ENCODE data around the gene IRAK1.

Gene IRAK1

DNA sequence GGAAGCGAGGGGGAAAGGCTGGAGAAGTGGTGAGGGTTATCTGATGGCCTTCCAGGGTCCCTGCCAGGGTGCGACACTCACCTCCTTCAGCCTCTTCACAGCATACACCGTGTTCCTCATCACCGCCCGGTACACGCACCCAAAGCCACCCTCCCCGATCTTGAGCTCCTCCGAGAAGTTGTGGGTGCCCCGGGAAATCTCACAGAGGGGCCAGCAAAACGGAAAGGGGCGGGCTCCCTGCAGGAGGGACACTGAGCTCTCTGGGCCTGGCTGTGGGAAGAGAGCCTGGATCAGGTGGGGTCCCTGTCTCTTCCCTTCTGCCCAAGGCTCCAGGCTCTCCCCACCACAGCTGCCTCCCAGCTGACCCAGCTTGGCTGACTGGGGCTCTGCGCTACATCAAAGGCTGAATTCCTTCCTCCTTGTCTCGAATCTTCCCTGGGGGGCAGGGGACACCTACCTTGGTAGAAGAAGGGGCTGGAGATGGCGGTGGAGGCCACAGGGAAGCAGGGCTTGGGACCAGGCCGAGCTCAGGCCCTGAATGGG, 1.1 kb downstream of the IRAK1 start:
- TF ChIP-seq PPARA (CRISPR knock-in tag; IDR thresholded peaks at IDR 0.05; ENCODE audit: borderline replicate concordance) (no peak), BACH2 (CRISPR knock-in tag; IDR thresholded peaks at IDR 0.05; ENCODE audit: borderline replicate concordance) (no peak), ZNF8 (CRISPR knock-in tag; IDR thresholded peaks at IDR 0.05) (no peak), GLIS3 (CRISPR knock-in tag; IDR thresholded peaks at IDR 0.05) (no peak), ZNF70 (CRISPR knock-in tag; IDR thresholded peaks at IDR 0.05) (no peak), ISL1 (CRISPR knock-in tag; IDR thresholded peaks at IDR 0.05) (no peak), TCF4 (CRISPR knock-in tag; IDR thresholded peaks at IDR 0.05; ENCODE audit: borderline replicate concordance) (no peak), ARNTL (CRISPR knock-in tag; IDR thresholded peaks at IDR 0.05; ENCODE audit: borderline replicate concordance, low read depth) (no peak), POU6F1 (CRISPR knock-in tag; IDR thresholded peaks at IDR 0.05; ENCODE audit: borderline replicate concordance, low read depth) (no peak), ZFP30 (CRISPR knock-in tag; IDR thresholded peaks at IDR 0.05) (no peak), CSDC2 (CRISPR knock-in tag; IDR thresholded peaks at IDR 0.05) (no peak), OSR1 (CRISPR knock-in tag; IDR thresholded peaks at IDR 0.05) (no peak), TSHZ2 (CRISPR knock-in tag; IDR thresholded peaks at IDR 0.05) (no peak), ZNF565 (CRISPR knock-in tag; conservative IDR thresholded peaks at IDR 0.05; ENCODE audit: low read depth) (no peak), RARB (CRISPR knock-in tag; IDR thresholded peaks at IDR 0.05) (no peak), ZFP3 (CRISPR knock-in tag; IDR thresholded peaks at IDR 0.05) (no peak), CSRNP3 (CRISPR knock-in tag; IDR thresholded peaks at IDR 0.05) (no peak), TOX (CRISPR knock-in tag; IDR thresholded peaks at IDR 0.05; ENCODE audit: borderline replicate concordance) (no peak)
- TF ChIP-seq, protein P1, sequence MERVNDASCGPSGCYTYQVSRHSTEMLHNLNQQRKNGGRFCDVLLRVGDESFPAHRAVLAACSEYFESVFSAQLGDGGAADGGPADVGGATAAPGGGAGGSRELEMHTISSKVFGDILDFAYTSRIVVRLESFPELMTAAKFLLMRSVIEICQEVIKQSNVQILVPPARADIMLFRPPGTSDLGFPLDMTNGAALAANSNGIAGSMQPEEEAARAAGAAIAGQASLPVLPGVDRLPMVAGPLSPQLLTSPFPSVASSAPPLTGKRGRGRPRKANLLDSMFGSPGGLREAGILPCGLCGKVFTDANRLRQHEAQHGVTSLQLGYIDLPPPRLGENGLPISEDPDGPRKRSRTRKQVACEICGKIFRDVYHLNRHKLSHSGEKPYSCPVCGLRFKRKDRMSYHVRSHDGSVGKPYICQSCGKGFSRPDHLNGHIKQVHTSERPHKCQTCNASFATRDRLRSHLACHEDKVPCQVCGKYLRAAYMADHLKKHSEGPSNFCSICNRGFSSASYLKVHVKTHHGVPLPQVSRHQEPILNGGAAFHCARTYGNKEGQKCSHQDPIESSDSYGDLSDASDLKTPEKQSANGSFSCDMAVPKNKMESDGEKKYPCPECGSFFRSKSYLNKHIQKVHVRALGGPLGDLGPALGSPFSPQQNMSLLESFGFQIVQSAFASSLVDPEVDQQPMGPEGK (CRISPR knock-in tag; IDR thresholded peaks at IDR 0.05; ENCODE audit: borderline replicate concordance), result no peak
- ATAC-seq, result no peak

GRCh38 chrX:154017766-154018517, 1.8 kb downstream of the IRAK1 start:
- ATAC-seq, result no peak
- no peak for TF ChIP-seq ZNF565 (CRISPR knock-in tag; conservative IDR thresholded peaks at IDR 0.05; ENCODE audit: low read depth)
- TF ChIP-seq TCF4 (CRISPR knock-in tag; IDR thresholded peaks at IDR 0.05; ENCODE audit: borderline replicate concordance), result no peak
- TF ChIP-seq ZFP3 (CRISPR knock-in tag; IDR thresholded peaks at IDR 0.05), result no peak
- TF ChIP-seq TOX (CRISPR knock-in tag; IDR thresholded peaks at IDR 0.05; ENCODE audit: borderline replicate concordance), result no peak
- TF ChIP-seq OSR1 (CRISPR knock-in tag; IDR thresholded peaks at IDR 0.05), result no peak
- no peak for TF ChIP-seq ZC3H10 (CRISPR knock-in tag; IDR thresholded peaks at IDR 0.05)
- TF ChIP-seq GLIS3 (CRISPR knock-in tag; IDR thresholded peaks at IDR 0.05), result no peak
- no peak for TF ChIP-seq ZNF8 (CRISPR knock-in tag; IDR thresholded peaks at IDR 0.05)
- TF ChIP-seq CSDC2 (CRISPR knock-in tag; IDR thresholded peaks at IDR 0.05), result no peak
- TF ChIP-seq ISL1 (CRISPR knock-in tag; IDR thresholded peaks at IDR 0.05), result no peak
- TF ChIP-seq ESRRG (CRISPR knock-in tag; IDR thresholded peaks at IDR 0.05), result no peak
- no peak for TF ChIP-seq PPARA (CRISPR knock-in tag; IDR thresholded peaks at IDR 0.05; ENCODE audit: borderline replicate concordance)
- TF ChIP-seq BACH2 (CRISPR knock-in tag; IDR thresholded peaks at IDR 0.05; ENCODE audit: borderline replicate concordance), result no peak
- no peak for TF ChIP-seq SNAI2 (CRISPR knock-in tag; IDR thresholded peaks at IDR 0.05)
- no peak for TF ChIP-seq TSHZ2 (CRISPR knock-in tag; IDR thresholded peaks at IDR 0.05)

Measured in SK-N-SH treated with all-trans-retinoic acid at 6 μM for 48 hours (cell line).